H1 (cell line): ENCODE data around the gene ATP1B3.
"Not testable (repeated sequence)": the region's sequence is repeated elsewhere in the genome, so short reads cannot be mapped to it uniquely, and the experiment has no call there.

Source experiments
- BRCA1 ChIP-seq: IDR thresholded peaks from 2 replicates; pipeline ENCODE4 v1.6.1; 2012; ENCODE audit warnings: low read depth, low read length, improper control_type of control experiment
- CBX5 ChIP-seq: fragments of 300-800, 300-1000 bp; sonication (generic); IDR thresholded peaks from 2 replicates; pipeline ENCODE4 v1.7.1; 2016; ENCODE audit warnings: antibody characterized with exemption, low read length, low read depth
- CREB1 ChIP-seq: IDR thresholded peaks from 2 replicates; pipeline ENCODE4 v1.6.1; 2012; ENCODE audit warnings: inconsistent platforms
- EP300 ChIP-seq, 2 experiments: IDR thresholded peaks; 1 replicate in 1 of 2; 2 replicates in 1 of 2; pipeline ENCODE4 v1.6.1; 2011 to 2012; ENCODE audit warnings: low read depth in 2 of 2, low read length in 2 of 2, mild to moderate bottlenecking in 2 of 2, borderline replicate concordance in 1 of 2, inconsistent platforms in 1 of 2, moderate library complexity in 1 of 2
- RXRA ChIP-seq: IDR thresholded peaks from 2 replicates; pipeline ENCODE4 v1.6.1; 2011; ENCODE audit warnings: low read depth, mild to moderate bottlenecking, low read length, moderate library complexity; ENCODE audit not compliant: insufficient read depth
- SIX5 ChIP-seq: IDR thresholded peaks from 2 replicates; pipeline ENCODE4 v1.6.1; 2011; ENCODE audit warnings: mild to moderate bottlenecking, low read depth, low read length
- TF ChIP-seq, protein P1 (sequence below), 3 experiments: IDR thresholded peaks; 1 replicate in 2 of 3; 2 replicates in 1 of 3; pipeline versions ENCODE4 v1.5.1 to v1.6.1; 2011; ENCODE audit warnings: low read length in 3 of 3, mild to moderate bottlenecking in 3 of 3, inconsistent platforms in 2 of 3, low read depth in 1 of 3, moderate library complexity in 1 of 3; ENCODE audit not compliant: insufficient read depth in 1 of 3; ENCODE audit errors: control extremely low read depth in 1 of 3
- TF ChIP-seq, protein P2 (sequence below): IDR thresholded peaks from 2 replicates; pipeline ENCODE4 v1.6.1; 2012; ENCODE audit warnings: inconsistent platforms

- TF ChIP-seq, protein P1, sequence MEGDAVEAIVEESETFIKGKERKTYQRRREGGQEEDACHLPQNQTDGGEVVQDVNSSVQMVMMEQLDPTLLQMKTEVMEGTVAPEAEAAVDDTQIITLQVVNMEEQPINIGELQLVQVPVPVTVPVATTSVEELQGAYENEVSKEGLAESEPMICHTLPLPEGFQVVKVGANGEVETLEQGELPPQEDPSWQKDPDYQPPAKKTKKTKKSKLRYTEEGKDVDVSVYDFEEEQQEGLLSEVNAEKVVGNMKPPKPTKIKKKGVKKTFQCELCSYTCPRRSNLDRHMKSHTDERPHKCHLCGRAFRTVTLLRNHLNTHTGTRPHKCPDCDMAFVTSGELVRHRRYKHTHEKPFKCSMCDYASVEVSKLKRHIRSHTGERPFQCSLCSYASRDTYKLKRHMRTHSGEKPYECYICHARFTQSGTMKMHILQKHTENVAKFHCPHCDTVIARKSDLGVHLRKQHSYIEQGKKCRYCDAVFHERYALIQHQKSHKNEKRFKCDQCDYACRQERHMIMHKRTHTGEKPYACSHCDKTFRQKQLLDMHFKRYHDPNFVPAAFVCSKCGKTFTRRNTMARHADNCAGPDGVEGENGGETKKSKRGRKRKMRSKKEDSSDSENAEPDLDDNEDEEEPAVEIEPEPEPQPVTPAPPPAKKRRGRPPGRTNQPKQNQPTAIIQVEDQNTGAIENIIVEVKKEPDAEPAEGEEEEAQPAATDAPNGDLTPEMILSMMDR (IDR thresholded peaks at IDR 0.05; ENCODE audit: control extremely low read depth in 1 of 3, insufficient read depth in 1 of 3, low read depth in 1 of 3, low read length in 3 of 3): not testable (repeated sequence)
- TF ChIP-seq RXRA; BRCA1; EP300 (IDR thresholded peaks at IDR 0.05; ENCODE audit: borderline replicate concordance in 1 of 2, low read depth in 2 of 2, low read length in 2 of 2); CREB1; CBX5; SIX5: not testable (repeated sequence)
- TF ChIP-seq, protein P2, sequence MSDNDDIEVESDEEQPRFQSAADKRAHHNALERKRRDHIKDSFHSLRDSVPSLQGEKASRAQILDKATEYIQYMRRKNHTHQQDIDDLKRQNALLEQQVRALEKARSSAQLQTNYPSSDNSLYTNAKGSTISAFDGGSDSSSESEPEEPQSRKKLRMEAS: not testable (repeated sequence)
These were observed 49.2 kb downstream of the ATP1B3 start for GRCh38 chr3:141925677-141926076.
